Epithelial cell of esophagus (primary cell): Measurements from ENCODE around the gene WBP1L.
"Not testable (repeated sequence)": the region's sequence is repeated elsewhere in the genome, so short reads cannot be mapped to it uniquely, and the experiment has no call there.

Source experiments
- DNase-seq: peaks from one replicate; pipeline ENCODE4 v3.0.0; 2010; ENCODE audit warnings: low read depth
- H3K4me3 ChIP-seq: 2 replicates; pipeline ENCODE4 v1.5.1; 2011; ENCODE audit warnings: mild to moderate bottlenecking, low read length, control low read depth
- CTCF ChIP-seq: IDR thresholded peaks from 2 replicates; pipeline ENCODE4 v1.5.1; 2011; ENCODE audit warnings: low read depth, mild to moderate bottlenecking, low read length, control low read depth, inconsistent platforms; ENCODE audit not compliant: insufficient read depth; ENCODE audit errors: missing control alignments

Gene WBP1L

GRCh38 chr10:102832248-102832647, 88.5 kb downstream of the WBP1L start:
- H3K4me3 ChIP-seq = no peak overlapping the region
- no peak for TF ChIP-seq CTCF
- no peak for DNase-seq

GRCh38 chr10:102832987-102833386, 89.2 kb downstream of the WBP1L start:
- peak; percentile 16 for DNase-seq
- no peak overlapping the region for H3K4me3 ChIP-seq
- TF ChIP-seq CTCF = no peak

- DNase-seq = peak; percentile 26
- no peak overlapping the region for H3K4me3 ChIP-seq
- no peak for TF ChIP-seq CTCF
These were observed 90.4 kb downstream of the WBP1L start for GRCh38 chr10:102834143-102834542.

- peak; percentile 85 for TF ChIP-seq CTCF
- DNase-seq = peak; percentile 81
- no peak overlapping the region for H3K4me3 ChIP-seq
These were observed 91.3 kb downstream of the WBP1L start for GRCh38 chr10:102835007-102835482.

- no peak within 1 kb of the TSS for H3K4me3 ChIP-seq
- no peak for DNase-seq
- TF ChIP-seq CTCF = no peak
These were observed 93.5 kb downstream of the WBP1L start, which contains the start of gene CYP17A1 for GRCh38 chr10:102837230-102837721. Gene CYP17A1 (minus strand): TSS chr10:102837413. CDS start chr10:102837361, 52 bp downstream.

GRCh38 chr10:102838276-102838927, 94.7 kb downstream of the WBP1L start:
- DNase-seq, H3K4me3 ChIP-seq: not testable (repeated sequence)

- H3K4me3 ChIP-seq = no peak overlapping the region
- no peak for DNase-seq
- TF ChIP-seq CTCF = no peak
These were observed 98.1 kb downstream of the WBP1L start for GRCh38 chr10:102841827-102842345.

GRCh38 chr10:102843139-102843538, 99.4 kb downstream of the WBP1L start:
- H3K4me3 ChIP-seq = not testable (repeated sequence)

GRCh38 chr10:102844190-102844776, 100.5 kb downstream of the WBP1L start:
- not testable (repeated sequence) for DNase-seq, H3K4me3 ChIP-seq

More at GRCh38 chr10:102843139-102843538, 99.4 kb downstream of the WBP1L start:
- not testable (repeated sequence) for DNase-seq
